ENCODE data around the gene PSME2. TPM values are rescaled to one million over a fixed set of nuclear protein-coding genes. Genes with fewer than 3 reads are reported as not detected.

Gene PSME2
- total and polyA plus RNA-seq, 9 of the 15 experiments (the other 6 are each of a cell fraction or from before 2014, with no cell fraction given): 111 to 579 (median 159) TPM

DNA sequence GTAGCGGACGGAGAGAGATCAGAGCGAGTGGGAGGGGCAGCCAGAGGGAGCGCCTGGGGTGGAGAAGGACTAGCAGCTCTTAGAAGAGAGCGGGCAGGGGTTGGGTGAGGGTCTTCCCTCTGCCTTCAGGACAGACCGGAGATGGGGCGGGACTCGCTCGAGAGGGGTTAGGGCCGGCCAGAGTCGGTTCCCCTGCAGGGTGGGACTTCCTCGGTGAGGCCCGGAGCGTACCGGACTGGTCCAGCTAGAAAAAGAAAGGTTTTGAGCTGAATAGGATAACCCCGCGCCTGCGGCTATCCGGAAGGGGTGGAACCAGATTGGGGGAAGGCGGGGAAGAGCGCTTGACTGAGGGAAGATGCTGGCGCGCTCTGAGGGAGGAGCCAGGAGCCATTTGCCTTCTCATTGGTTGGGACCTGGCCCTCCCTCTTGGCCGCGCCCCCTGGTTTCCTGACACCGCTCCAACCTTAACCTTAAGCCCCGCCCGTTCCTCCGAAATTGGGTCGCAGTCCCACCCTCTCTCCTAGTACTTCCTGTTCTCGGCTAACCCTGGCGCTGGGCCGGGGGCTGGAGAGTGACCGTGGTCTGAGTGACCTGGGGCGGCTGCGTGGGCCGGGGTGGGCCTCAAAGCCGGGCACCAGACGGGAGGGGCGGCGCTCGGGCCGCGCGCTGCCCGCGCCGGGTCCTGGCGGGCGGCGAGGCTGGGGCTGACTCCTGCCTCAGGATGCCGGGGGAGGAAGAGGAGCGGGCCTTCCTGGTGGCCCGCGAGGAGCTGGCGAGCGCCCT is 759 bp upstream of the PSME2 start, which contains the start of gene RNF31 (continued):
- TF ChIP-seq, protein P1, sequence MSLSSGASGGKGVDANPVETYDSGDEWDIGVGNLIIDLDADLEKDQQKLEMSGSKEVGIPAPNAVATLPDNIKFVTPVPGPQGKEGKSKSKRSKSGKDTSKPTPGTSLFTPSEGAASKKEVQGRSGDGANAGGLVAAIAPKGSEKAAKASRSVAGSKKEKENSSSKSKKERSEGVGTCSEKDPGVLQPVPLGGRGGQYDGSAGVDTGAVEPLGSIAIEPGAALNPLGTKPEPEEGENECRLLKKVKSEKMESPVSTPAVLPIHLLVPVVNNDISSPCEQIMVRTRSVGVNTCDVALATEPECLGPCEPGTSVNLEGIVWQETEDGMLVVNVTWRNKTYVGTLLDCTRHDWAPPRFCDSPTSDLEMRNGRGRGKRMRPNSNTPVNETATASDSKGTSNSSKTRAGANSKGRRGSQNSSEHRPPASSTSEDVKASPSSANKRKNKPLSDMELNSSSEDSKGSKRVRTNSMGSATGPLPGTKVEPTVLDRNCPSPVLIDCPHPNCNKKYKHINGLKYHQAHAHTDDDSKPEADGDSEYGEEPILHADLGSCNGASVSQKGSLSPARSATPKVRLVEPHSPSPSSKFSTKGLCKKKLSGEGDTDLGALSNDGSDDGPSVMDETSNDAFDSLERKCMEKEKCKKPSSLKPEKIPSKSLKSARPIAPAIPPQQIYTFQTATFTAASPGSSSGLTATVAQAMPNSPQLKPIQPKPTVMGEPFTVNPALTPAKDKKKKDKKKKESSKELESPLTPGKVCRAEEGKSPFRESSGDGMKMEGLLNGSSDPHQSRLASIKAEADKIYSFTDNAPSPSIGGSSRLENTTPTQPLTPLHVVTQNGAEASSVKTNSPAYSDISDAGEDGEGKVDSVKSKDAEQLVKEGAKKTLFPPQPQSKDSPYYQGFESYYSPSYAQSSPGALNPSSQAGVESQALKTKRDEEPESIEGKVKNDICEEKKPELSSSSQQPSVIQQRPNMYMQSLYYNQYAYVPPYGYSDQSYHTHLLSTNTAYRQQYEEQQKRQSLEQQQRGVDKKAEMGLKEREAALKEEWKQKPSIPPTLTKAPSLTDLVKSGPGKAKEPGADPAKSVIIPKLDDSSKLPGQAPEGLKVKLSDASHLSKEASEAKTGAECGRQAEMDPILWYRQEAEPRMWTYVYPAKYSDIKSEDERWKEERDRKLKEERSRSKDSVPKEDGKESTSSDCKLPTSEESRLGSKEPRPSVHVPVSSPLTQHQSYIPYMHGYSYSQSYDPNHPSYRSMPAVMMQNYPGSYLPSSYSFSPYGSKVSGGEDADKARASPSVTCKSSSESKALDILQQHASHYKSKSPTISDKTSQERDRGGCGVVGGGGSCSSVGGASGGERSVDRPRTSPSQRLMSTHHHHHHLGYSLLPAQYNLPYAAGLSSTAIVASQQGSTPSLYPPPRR (CRISPR knock-in tag; IDR thresholded peaks at IDR 0.05; ENCODE audit: borderline replicate concordance): no peak
- TF ChIP-seq, protein P2, sequence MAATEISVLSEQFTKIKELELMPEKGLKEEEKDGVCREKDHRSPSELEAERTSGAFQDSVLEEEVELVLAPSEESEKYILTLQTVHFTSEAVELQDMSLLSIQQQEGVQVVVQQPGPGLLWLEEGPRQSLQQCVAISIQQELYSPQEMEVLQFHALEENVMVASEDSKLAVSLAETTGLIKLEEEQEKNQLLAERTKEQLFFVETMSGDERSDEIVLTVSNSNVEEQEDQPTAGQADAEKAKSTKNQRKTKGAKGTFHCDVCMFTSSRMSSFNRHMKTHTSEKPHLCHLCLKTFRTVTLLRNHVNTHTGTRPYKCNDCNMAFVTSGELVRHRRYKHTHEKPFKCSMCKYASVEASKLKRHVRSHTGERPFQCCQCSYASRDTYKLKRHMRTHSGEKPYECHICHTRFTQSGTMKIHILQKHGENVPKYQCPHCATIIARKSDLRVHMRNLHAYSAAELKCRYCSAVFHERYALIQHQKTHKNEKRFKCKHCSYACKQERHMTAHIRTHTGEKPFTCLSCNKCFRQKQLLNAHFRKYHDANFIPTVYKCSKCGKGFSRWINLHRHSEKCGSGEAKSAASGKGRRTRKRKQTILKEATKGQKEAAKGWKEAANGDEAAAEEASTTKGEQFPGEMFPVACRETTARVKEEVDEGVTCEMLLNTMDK (IDR thresholded peaks at IDR 0.05; ENCODE audit: borderline replicate concordance, insufficient read depth, low read depth, low read length, poor library complexity, severe bottlenecking): no peak
- TF ChIP-seq NUFIP1 (IDR thresholded peaks at IDR 0.05; ENCODE audit: partially characterized antibody) (no peak), PPARD (CRISPR knock-in tag; IDR thresholded peaks at IDR 0.05) (no peak), SAP30 (IDR thresholded peaks at IDR 0.05; ENCODE audit: borderline replicate concordance, insufficient read depth, low read depth, low read length, poor library complexity, severe bottlenecking) (peak; percentile 7), ZNF644 (tag; IDR thresholded peaks at IDR 0.05; ENCODE audit: low read depth) (no peak), GABPB2 (CRISPR knock-in tag; conservative IDR thresholded peaks at IDR 0.05) (no peak), CREBBP (IDR thresholded peaks at IDR 0.05; ENCODE audit: low read depth, low read length) (no peak), KLF13 (tag; IDR thresholded peaks at IDR 0.05; ENCODE audit: borderline replicate concordance, low read depth) (no peak), GABPA (tag; conservative IDR thresholded peaks at IDR 0.05; ENCODE audit: low read depth) (peak; percentile 86), MTA1 (IDR thresholded peaks at IDR 0.05; ENCODE audit: borderline replicate concordance) (no peak), ZNF175 (CRISPR knock-in tag; IDR thresholded peaks at IDR 0.05; ENCODE audit: low read depth) (no peak), MAFG (tag; conservative IDR thresholded peaks at IDR 0.05) (no peak)
- TF ChIP-seq, protein P3, sequence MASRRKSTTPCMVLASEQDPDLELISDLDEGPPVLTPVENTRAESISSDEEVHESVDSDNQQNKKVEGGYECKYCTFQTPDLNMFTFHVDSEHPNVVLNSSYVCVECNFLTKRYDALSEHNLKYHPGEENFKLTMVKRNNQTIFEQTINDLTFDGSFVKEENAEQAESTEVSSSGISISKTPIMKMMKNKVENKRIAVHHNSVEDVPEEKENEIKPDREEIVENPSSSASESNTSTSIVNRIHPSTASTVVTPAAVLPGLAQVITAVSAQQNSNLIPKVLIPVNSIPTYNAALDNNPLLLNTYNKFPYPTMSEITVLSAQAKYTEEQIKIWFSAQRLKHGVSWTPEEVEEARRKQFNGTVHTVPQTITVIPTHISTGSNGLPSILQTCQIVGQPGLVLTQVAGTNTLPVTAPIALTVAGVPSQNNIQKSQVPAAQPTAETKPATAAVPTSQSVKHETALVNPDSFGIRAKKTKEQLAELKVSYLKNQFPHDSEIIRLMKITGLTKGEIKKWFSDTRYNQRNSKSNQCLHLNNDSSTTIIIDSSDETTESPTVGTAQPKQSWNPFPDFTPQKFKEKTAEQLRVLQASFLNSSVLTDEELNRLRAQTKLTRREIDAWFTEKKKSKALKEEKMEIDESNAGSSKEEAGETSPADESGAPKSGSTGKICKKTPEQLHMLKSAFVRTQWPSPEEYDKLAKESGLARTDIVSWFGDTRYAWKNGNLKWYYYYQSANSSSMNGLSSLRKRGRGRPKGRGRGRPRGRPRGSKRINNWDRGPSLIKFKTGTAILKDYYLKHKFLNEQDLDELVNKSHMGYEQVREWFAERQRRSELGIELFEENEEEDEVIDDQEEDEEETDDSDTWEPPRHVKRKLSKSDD (conservative IDR thresholded peaks at IDR 0.05; ENCODE audit: low read length): no peak
- TF ChIP-seq, protein P4, sequence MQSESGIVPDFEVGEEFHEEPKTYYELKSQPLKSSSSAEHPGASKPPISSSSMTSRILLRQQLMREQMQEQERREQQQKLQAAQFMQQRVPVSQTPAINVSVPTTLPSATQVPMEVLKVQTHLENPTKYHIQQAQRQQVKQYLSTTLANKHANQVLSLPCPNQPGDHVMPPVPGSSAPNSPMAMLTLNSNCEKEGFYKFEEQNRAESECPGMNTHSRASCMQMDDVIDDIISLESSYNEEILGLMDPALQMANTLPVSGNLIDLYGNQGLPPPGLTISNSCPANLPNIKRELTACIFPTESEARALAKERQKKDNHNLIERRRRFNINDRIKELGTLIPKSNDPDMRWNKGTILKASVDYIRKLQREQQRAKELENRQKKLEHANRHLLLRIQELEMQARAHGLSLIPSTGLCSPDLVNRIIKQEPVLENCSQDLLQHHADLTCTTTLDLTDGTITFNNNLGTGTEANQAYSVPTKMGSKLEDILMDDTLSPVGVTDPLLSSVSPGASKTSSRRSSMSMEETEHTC (IDR thresholded peaks at IDR 0.05): no peak

Data from K562 (cell line).